AG04450 (cell line): ENCODE measurements around the gene TESK1. TPM values are rescaled to one million over a fixed set of nuclear protein-coding genes. Genes with fewer than 3 reads are reported as not detected.

Experiments
- CTCF ChIA-PET: fragments of 300-600, 350-600 bp; formaldehyde crosslinking; extraction: SDS; loops from one replicate; lab custom pipeline; 2022; ENCODE audit warnings: antibody characterized with exemption, inconsistent platforms; lab: Charles Lee
- POLR2A ChIA-PET: fragments of 350-600 bp; formaldehyde crosslinking; extraction: SDS; loops from one replicate; lab custom pipeline; 2021; ENCODE audit warnings: antibody characterized with exemption, inconsistent platforms; lab: Yijun Ruan, JAX
- DNase-seq: peaks from one replicate; pipeline ENCODE4 v3.0.0-alpha.2; 2011; ENCODE audit warnings: low read depth, low spot score
- H3K27ac ChIP-seq: one replicate; pipeline ENCODE4 v1.5.1; 2012; ENCODE audit warnings: low read depth, low read length, control low read depth
- H3K27me3 ChIP-seq: one replicate; pipeline ENCODE4 v1.6.0; 2012; ENCODE audit warnings: low read length; ENCODE audit not compliant: control insufficient read depth, insufficient read depth
- H3K4me3 ChIP-seq: 2 replicates; pipeline ENCODE4 v1.5.1; 2011; ENCODE audit warnings: mild to moderate bottlenecking, low read depth, low read length, control low read depth
- H3K9me3 ChIP-seq: 2 replicates; pipeline ENCODE4 v1.5.1; 2012; ENCODE audit warnings: low read length; ENCODE audit not compliant: control insufficient read depth, insufficient read depth
- CTCF ChIP-seq: IDR thresholded peaks from 2 replicates; pipeline ENCODE4 v1.5.1; 2011; ENCODE audit warnings: low read depth, low read length, control low read depth, inconsistent platforms
- polyA minus RNA-seq: library from RNA; depleted of rRNA, polyadenylated mRNA; stranded (reverse); fragments of >200 nt; gene quantifications from 2 replicates; pipeline ENCODE4 v1.2.3, GENCODE V29; 2011; rRNA and poly(A)+ RNA removed
- polyA plus RNA-seq: library from polyadenylated mRNA; depleted of rRNA; stranded (reverse); fragments of >200 nt; gene quantifications from 2 replicates; pipeline ENCODE4 v1.2.3, GENCODE V29; 2011; rRNA removed

The TESK1 gene, protein sequence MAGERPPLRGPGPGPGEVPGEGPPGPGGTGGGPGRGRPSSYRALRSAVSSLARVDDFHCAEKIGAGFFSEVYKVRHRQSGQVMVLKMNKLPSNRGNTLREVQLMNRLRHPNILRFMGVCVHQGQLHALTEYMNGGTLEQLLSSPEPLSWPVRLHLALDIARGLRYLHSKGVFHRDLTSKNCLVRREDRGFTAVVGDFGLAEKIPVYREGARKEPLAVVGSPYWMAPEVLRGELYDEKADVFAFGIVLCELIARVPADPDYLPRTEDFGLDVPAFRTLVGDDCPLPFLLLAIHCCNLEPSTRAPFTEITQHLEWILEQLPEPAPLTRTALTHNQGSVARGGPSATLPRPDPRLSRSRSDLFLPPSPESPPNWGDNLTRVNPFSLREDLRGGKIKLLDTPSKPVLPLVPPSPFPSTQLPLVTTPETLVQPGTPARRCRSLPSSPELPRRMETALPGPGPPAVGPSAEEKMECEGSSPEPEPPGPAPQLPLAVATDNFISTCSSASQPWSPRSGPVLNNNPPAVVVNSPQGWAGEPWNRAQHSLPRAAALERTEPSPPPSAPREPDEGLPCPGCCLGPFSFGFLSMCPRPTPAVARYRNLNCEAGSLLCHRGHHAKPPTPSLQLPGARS
- polyA plus RNA-seq (12.8 and 14.5 TPM in 2 replicates), polyA minus RNA-seq (14.4 and 14.7 TPM in 2 replicates)

DNA sequence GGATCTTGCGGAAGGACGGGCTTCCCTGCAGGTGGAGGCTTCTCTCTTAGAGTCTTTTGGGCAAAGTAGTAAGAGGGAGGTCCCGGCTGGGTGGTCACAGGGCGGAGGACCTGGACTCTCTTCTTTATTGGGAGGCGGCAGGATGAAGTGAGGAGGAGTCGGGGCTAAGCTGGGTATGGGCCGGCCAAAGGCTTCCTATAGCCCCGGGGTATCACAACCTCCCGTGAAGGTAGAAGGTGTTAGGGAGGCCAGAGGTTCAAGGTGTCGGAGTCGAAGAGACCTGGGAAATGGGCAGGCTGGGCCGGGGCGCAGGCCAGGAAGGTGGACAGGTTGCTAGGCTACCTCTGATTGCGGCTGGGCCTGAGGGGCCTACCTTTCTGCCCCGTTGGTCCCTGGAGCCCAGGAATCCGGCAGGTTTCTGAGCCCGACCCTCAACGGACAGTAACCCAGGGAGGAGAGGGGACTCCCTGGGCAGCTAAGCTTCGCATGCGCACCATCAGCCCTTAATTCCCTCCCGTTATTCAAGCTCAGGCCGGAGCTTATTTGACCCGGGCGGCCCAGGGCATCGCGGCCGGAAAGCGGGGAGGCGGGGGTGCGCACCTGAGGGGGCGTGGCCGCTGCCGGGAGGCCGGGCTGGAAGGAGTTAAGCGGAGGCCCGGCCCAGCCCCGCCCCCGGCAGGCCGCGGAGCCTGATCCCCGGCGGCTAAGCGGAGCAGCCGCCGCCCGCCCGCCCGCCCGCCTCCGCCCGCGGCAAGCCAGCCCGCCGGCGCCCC, at the start of gene TESK1:
TSS of gene TESK1 (plus strand) at position 685 of the 773 bp plus-strand sequence. CDS start 358 bp downstream, outside the sequence.
- no peaks in the 10 kb centered on the region for H3K27me3 ChIP-seq
- peak within 1 kb of the TSS; percentile 77 for H3K4me3 ChIP-seq
- H3K27ac ChIP-seq = peak within 1 kb of the TSS; percentile 90
- POLR2A ChIA-PET = no interaction called here
- no peak for DNase-seq
- TF ChIP-seq CTCF = no peak
- H3K9me3 ChIP-seq = no peaks in the 10 kb centered on the region; the same call in 1 of the 2 replicates
- CTCF ChIA-PET = interaction anchor here (0.6 to 2.2 kb wide), 6 partner anchors 9 to 594 kb away, joined by 3 to 18 read pairs (median 3); no protein-coding TSS in a partner anchor

DNA sequence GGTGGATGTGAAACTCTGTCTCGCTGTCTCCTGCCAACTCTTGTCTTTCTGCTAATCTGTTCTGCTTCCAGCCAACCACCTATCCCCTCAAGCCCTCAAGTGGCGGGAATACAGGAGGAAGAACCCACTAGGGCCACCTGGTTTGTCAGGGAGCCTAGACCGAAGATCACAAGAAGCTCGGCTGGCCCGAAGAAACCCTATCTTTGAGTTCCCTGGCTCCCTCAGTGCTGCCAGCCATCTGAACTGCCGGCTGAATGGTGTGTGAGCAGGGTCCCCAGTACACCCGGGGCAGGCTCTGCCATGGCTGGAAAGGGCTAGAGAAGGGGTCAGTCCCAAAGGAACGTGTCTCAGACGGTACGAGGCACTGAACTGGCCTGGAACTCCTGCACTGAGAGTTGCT, 49.2 kb upstream of the TESK1 start:
- no peak for DNase-seq
- H3K4me3 ChIP-seq = no peak overlapping the region
- no peaks in the 10 kb centered on the region for H3K9me3 ChIP-seq
- ChIA-PET CTCF (interaction anchor here (8.6 kb wide), 1 partner anchor 77 kb away, joined by 151 read pairs; no protein-coding TSS in a partner anchor), POLR2A (no interaction called here)
- TF ChIP-seq CTCF = no peak
- no peak overlapping the region for H3K27ac ChIP-seq
- H3K27me3 ChIP-seq = no peaks in the 10 kb centered on the region

DNA sequence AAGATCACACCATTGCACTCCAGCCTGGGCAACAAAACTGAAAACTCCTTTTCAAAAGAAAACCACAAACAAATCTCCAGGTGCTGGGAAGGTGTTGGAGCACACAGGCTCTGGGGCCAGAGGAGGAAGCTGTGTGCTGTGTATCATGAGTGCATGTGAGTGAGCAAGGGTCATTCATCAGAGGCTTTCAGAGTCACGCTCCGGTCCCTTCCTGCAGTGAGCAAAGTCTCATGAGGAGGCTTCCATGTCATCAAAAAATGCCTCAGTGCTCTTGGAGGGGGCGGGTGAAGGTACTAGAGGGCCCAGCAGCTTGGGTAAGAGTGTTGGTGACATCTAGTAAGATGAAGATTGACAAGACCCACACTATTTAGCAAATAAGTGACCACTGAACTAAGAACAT, 48.3 kb upstream of the TESK1 start:
- no peaks in the 10 kb centered on the region for H3K27me3 ChIP-seq
- ChIA-PET CTCF (interaction anchor here (1.1 to 8.6 kb wide), 2 partner anchors 67 to 78 kb away, joined by 3 to 151 read pairs; partner anchors contain the start of gene RUSC2), POLR2A (no interaction called here)
- no peaks in the 10 kb centered on the region for H3K9me3 ChIP-seq
- no peak overlapping the region for H3K4me3 ChIP-seq
- no peak for DNase-seq
- TF ChIP-seq CTCF = no peak
- H3K27ac ChIP-seq = no peak overlapping the region

DNA sequence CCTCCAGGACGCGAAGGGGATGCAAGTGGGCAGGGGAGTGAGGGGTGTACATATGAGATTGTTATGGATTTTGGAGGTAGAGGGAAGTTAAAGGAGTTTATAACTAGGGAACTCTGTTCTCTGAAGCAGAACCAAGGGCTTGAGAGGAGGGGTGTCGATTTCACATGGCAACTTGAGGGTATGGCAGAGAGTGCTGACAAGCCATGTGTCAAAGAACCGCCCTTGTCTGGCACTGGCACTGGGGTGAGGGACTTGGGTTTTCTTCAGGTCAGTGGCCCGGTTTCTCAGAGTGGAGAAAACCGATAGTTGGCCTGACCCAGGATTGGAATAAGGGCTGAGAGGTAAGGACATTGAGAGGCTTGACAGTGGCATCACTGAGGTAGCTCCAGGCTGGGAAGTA, 47.7 kb upstream of the TESK1 start:
- no peak for DNase-seq
- no peaks in the 10 kb centered on the region for H3K9me3 ChIP-seq
- no peak for TF ChIP-seq CTCF
- no peak overlapping the region for H3K27ac ChIP-seq
- no peaks in the 10 kb centered on the region for H3K27me3 ChIP-seq
- CTCF ChIA-PET = interaction anchor here (1.1 to 8.6 kb wide), 2 partner anchors 68 to 79 kb away, joined by 3 to 151 read pairs; partner anchors contain the start of gene RUSC2
- H3K4me3 ChIP-seq = no peak overlapping the region
- POLR2A ChIA-PET = interaction anchor here (1.1 kb wide), 1 partner anchor 79 kb away, joined by 3 read pairs; no protein-coding TSS in a partner anchor
